Fibroblast of mammary gland (primary cell): ENCODE data around the gene GNAT2.

Source experiments
- DNase-seq: peaks from one replicate; pipeline ENCODE4 v3.0.0-alpha.2; 2010; ENCODE audit warnings: low read depth
- H3K4me3 ChIP-seq: 2 replicates; pipeline ENCODE4 v1.5.1; 2011; ENCODE audit warnings: low read depth, mild to moderate bottlenecking, low read length, moderate library complexity; ENCODE audit not compliant: control insufficient read depth
- CTCF ChIP-seq: conservative IDR thresholded peaks from 2 replicates; pipeline ENCODE4 v1.5.1; 2011; ENCODE audit warnings: low read depth, low read length, inconsistent platforms; ENCODE audit not compliant: control insufficient read depth, insufficient read depth

Gene GNAT2

GRCh38 chr1:109620401-109620791 is 980 bp upstream of the GNAT2 start:
- no peak for TF ChIP-seq CTCF
- peak overlapping the region; percentile 91 for H3K4me3 ChIP-seq
- peak; percentile 50 for DNase-seq

- DNase-seq, result no peak
- H3K4me3 ChIP-seq, result peak overlapping the region; percentile 91
- no peak for TF ChIP-seq CTCF
These were observed 498 bp downstream of the GNAT2 start for GRCh38 chr1:109618661-109619575.

DNA sequence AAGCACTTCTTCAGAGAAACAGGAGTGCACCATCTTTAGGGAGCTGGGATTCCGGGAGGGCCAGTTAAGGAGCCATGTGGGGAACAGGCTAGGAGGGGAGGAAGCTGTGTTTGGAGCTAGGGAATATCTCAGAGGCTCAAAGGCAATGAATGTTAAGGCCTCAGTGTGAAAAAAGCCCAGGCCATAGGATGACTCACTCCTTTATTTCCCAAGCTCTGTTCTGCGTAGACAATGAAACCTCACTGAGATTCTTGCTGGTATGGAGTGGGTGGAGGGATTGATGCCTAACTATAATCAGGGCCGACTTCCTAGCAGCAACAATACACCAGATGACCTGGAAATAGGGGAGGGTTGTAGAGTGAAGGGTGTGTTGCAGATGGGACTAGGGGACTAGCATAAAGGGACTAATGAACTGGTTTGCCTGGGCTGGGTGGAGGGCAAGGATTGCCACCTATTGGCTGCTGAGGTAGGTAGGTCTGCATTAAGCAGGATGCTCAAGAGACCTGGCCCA is 2.1 kb downstream of the GNAT2 start:
- no peak for TF ChIP-seq CTCF
- DNase-seq, result peak; percentile 97
- no peak overlapping the region for H3K4me3 ChIP-seq

DNA sequence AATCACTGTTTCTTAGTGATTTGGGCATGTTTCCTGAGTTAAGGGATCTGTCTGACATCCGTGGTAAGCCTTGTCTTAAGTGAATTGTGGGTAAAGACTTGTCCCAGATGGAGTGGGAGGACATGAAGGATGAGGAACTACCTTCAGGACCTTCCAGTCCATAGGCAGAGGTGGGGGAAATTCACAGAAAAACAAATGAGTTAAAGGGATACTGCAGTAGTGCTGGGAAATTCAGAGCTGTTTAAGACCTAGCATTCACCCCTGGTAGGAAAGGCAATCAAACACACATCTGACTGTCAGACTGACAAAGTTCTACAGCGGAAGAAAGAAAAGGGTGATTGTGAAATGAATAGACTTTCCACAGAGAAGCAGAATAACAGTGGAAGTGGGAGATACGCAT is 3.0 kb downstream of the GNAT2 start:
- TF ChIP-seq CTCF, result no peak

DNA sequence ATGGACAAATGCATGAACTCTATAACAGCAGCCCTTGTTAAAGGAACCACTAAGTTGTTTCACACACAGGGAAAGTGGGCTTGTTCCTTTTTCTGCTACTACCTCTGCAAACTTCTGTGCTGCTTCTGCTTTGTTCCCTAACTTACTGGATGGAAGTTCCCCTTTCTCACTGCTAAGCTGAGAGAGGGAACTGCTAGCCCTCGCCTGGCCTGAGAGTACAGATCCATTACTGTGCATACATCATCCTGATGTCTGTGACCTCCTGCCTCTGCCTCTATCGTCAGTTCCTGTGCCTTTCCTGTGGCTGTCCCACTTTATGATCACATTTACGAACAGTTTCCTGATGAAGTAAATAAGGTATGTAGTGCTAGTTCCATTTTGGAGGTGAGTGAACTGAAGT is 3.5 kb downstream of the GNAT2 start:
- DNase-seq, result no peak
- no peak for TF ChIP-seq CTCF
- H3K4me3 ChIP-seq, result no peak overlapping the region

More for the DNA sequence above, 3.0 kb downstream of the GNAT2 start:
- DNase-seq, result no peak
- H3K4me3 ChIP-seq, result no peak overlapping the region

- peak; percentile 29 for DNase-seq
- no peak overlapping the region for H3K4me3 ChIP-seq
- no peak for TF ChIP-seq CTCF
These were observed 5.9 kb downstream of the GNAT2 start for GRCh38 chr1:109613361-109614147.
